ENCODE measurements around the gene PRR18.

DNA sequence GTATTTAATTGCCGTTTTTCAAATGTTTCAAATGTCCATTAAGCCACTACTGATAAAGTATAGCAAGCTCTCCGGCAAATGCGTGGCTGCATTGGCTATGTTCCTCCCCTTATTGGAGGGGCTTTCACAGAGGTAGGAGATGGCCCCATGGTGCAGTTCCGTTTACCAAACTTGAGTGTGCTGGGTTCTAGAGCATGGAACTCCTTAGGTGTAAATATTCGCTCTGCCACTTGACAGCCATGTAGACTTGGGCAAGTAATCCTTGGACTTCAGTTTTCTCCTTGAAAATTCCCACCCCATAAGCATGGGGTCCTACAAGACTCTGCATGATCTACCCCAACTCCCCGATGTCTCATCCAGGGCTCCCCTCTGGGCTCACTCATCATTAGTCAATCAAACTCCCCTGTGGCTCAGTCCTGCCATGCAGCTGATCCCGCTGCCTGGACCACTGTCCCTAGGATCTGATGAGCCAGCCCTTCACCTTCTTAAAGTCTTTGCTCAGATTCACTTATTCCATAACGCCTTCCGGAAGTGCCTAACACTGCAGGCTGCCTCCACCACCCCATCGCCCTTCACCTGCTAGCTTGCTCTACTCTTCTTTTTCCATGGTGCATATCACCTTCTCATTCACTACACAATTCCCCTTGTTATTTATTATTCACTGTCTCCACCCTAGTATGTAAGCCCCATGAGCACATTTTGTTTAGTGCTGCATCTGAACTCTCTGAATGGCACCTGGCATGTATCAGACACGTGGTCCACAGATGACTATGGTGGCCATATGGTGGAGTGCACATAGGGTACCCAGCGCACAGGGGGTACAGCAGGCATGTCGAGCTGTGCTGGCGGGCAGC is 18.8 kb downstream of the PRR18 start:
- TF ChIP-seq CTCF (conservative IDR thresholded peaks at IDR 0.05; ENCODE audit: low read depth, low read length) (no peak), EZH2 (IDR thresholded peaks at IDR 0.05; ENCODE audit: borderline replicate concordance, low read depth, low read length, poor library complexity, severe bottlenecking) (no peak)
